Stomach (tissue), 9 donors: ENCODE measurements around the gene ZNF460. TPM values are rescaled to one million over a fixed set of nuclear protein-coding genes. Genes with fewer than 3 reads are reported as not detected.

Experiments used
- DNase-seq, 2 donors: peaks; one replicate each; pipeline versions ENCODE4 v3.0.0 to v3.0.0-alpha.2; 2013 to 2019
- H3K27ac ChIP-seq, 5 donors: fragments of 200-600 bp in 4 of 5; sonication (generic) in 4 of 5; one replicate each; pipeline ENCODE4 v1.5.1; 2013 to 2019; ENCODE audit warnings: mild to moderate bottlenecking in 1 of 5, moderate library complexity in 1 of 5
- H3K27me3 ChIP-seq, 3 donors: fragments of 200-600 bp; sonication (generic); one replicate each; pipeline ENCODE4 v1.5.1; 2017 to 2019; ENCODE audit warnings: mixed run types in 1 of 3
- H3K36me3 ChIP-seq, 4 donors: fragments of 200-600 bp; sonication (generic); 1 replicate in 3 of 4; 2 replicates in 1 of 4; pipeline ENCODE4 v1.5.1; 2016 to 2019
- H3K4me1 ChIP-seq, 4 donors: fragments of 200-600 bp; sonication (generic); one replicate each; pipeline ENCODE4 v1.5.1; 2016 to 2019
- H3K4me3 ChIP-seq, 4 donors: fragments of 200-600 bp; sonication (generic) in 3 of 4; one replicate each; pipeline ENCODE4 v1.5.1; 2016 to 2019; ENCODE audit warnings: mild to moderate bottlenecking in 1 of 4
- H3K9me3 ChIP-seq, 4 donors: fragments of 200-600 bp; sonication (generic); one replicate each; pipeline ENCODE4 v1.5.1; 2016 to 2019
- CTCF ChIP-seq, 7 experiments: fragments of 450-650 bp in 4 of 7; fragments of 200-600 bp in 3 of 7; sonication (generic) in 3 of 7; IDR thresholded peaks; one replicate each; pipeline ENCODE4 v1.5.1; 2016 to 2019; ENCODE audit warnings: antibody characterized with exemption in 7 of 7, control low read depth in 2 of 7, mild to moderate bottlenecking in 1 of 7
- EP300 ChIP-seq: sonication (generic); formaldehyde crosslinking; IDR thresholded peaks from one replicate; pipeline ENCODE4 v1.6.1; 2017; ENCODE audit warnings: antibody characterized with exemption
- POLR2A ChIP-seq, 4 donors: fragments of 450-650 bp; IDR thresholded peaks; one replicate each; pipeline ENCODE4 v1.6.1; 2016; ENCODE audit warnings: antibody characterized with exemption in 4 of 4, control low read depth in 2 of 4, mild to moderate bottlenecking in 1 of 4, moderate library complexity in 1 of 4
- POLR2AphosphoS5 ChIP-seq, 3 donors: sonication (generic); formaldehyde crosslinking; IDR thresholded peaks; one replicate each; pipeline ENCODE4 v1.6.1; 2016; ENCODE audit warnings: antibody characterized with exemption in 3 of 3
- WGBS, 5 donors: extraction: QIAGEN DNeasy Blood & Tissue Kit in 3 of 5; methylation state at CpG; one replicate each; pipeline versions ENCODE4 v1.1.5 to v1.1.7; 2013 to 2018; 5-methylcytosine and 5-hydroxymethylcytosine counted together
- intact Hi-C: fragments of 100-400 bp; cut with DNase I; formaldehyde crosslinking; loops from one replicate; pipeline ENCODE4 v1.15.1; 2023; ENCODE audit warnings: low total_unique reads
- polyA plus RNA-seq, 3 donors: library from polyadenylated mRNA; stranded (reverse); fragments of 200-250 nt; gene quantifications; one replicate each; pipeline ENCODE4 v1.2.3, GENCODE V29; 2013
- total RNA-seq, 5 donors: library from RNA; depleted of rRNA; stranded (reverse); fragments of >200 nt; gene quantifications; one replicate each; pipeline versions ENCODE4 v1.1.0 to v1.2.3, GENCODE V29; 2014 to 2016
- donor health status: healthy with polysubstance abuse.
- donor health status: Bipolar disorder and iron deficiency.
- donor health status: healthy.

ZNF460 gene
- total and polyA plus RNA-seq, 8 donors: 0.25 to 140 (median 48.6) TPM

- 97 to 100% (median 100%) methylated on average over 1 of the region's 1 CpG for whole genome bisulfite sequencing, 5 donors
- no peaks in the 10 kb centered on the region for H3K4me1 ChIP-seq
- TF ChIP-seq CTCF (IDR thresholded peaks at IDR 0.05) (no peak), POLR2A (IDR thresholded peaks at IDR 0.05) (no peak), EP300 (no peak), POLR2AphosphoS5 (IDR thresholded peaks at IDR 0.05) (no peak)
- H3K36me3 ChIP-seq: peaks cover 45 to 100% (median 99%) of the 10 kb centered on the region in 4 donors
- intact Hi-C loops: no loop called here
- H3K4me3 ChIP-seq: no peak overlapping the region
- H3K9me3 ChIP-seq: peaks cover 31 to 87% (median 65%) of the 10 kb centered on the region in 4 donors
- no peaks in the 10 kb centered on the region for H3K27me3 ChIP-seq
- no peak overlapping the region for H3K27ac ChIP-seq
- no peak for DNase-seq
Observed at GRCh38 chr19:57293719-57294118, 13.4 kb downstream of the ZNF460 start.

GRCh38 chr19:57302020-57302465 is 21.8 kb downstream of the ZNF460 start:
- H3K9me3 ChIP-seq: peaks cover 3 to 65% (median 32%) of the 10 kb centered on the region in 4 donors
- intact Hi-C loops: no loop called here
- no peaks in the 10 kb centered on the region for H3K4me1 ChIP-seq
- no peak overlapping the region for H3K27ac ChIP-seq
- peaks cover 22 to 91% (median 85%) of the 10 kb centered on the region in 4 donors for H3K36me3 ChIP-seq
- no peaks in the 10 kb centered on the region for H3K27me3 ChIP-seq
- no peak overlapping the region for H3K4me3 ChIP-seq
- DNase-seq: no peak
- TF ChIP-seq POLR2AphosphoS5 (IDR thresholded peaks at IDR 0.05) (no peak), POLR2A (IDR thresholded peaks at IDR 0.05) (no peak), EP300 (no peak), CTCF (IDR thresholded peaks at IDR 0.05) (no peak)
- 86 to 98% (median 91%) methylated on average over 1 of the region's 1 CpG for WGBS, 5 donors

- Histone ChIP-seq H3K27me3 (no peaks in the 10 kb centered on the region), H3K36me3 (peaks cover 22 to 82% (median 77%) of the 10 kb centered on the region in 4 donors), H3K4me3 (no peak overlapping the region), H3K27ac (no peak overlapping the region), H3K9me3 (peaks cover 3 to 67% (median 32%) of the 10 kb centered on the region in 4 donors), H3K4me1 (no peaks in the 10 kb centered on the region)
- intact Hi-C loops: no loop called here
- no peak for DNase-seq
- 79 to 96% (median 88%) methylated on average over 6 to 7 of the region's 7 CpGs for WGBS, 5 donors
- TF ChIP-seq CTCF (IDR thresholded peaks at IDR 0.05) (no peak), EP300 (no peak), POLR2A (IDR thresholded peaks at IDR 0.05) (no peak), POLR2AphosphoS5 (IDR thresholded peaks at IDR 0.05) (no peak)
Observed at GRCh38 chr19:57302727-57303401, 22.6 kb downstream of the ZNF460 start.

GRCh38 chr19:57305056-57305455 is 24.8 kb downstream of the ZNF460 start:
- Histone ChIP-seq H3K36me3 (peaks cover 17 to 60% (median 55%) of the 10 kb centered on the region in 4 donors), H3K27ac (no peak overlapping the region), H3K9me3 (peaks cover 0 to 67% (median 30%) of the 10 kb centered on the region in 4 donors), H3K27me3 (no peaks in the 10 kb centered on the region), H3K4me3 (no peak overlapping the region), H3K4me1 (no peaks in the 10 kb centered on the region)
- TF ChIP-seq POLR2AphosphoS5 (IDR thresholded peaks at IDR 0.05) (no peak), EP300 (no peak), CTCF (IDR thresholded peaks at IDR 0.05) (no peak)
- intact Hi-C loops: no loop called here
- WGBS, 5 donors: 0 to 63% (median 0%) methylated on average over 1 of the region's 1 CpG
- no peak for DNase-seq
